Cardiac fibroblast (primary cell): Measurements from ENCODE around the gene PXT1.
A peak's percentile ranks its signal among the peaks of the same experiment; 100 is the strongest.

Experiments used
- DNase-seq, 2 donors: peaks; one replicate each; pipeline versions ENCODE4 v3.0.0 to v3.0.0-alpha.2; 2010; ENCODE audit warnings: low read depth in 2 of 2
- H3K4me3 ChIP-seq, 2 donors: replicated peaks in 1 of 2; 1 replicate in 1 of 2; 2 replicates in 1 of 2; pipeline ENCODE4 v1.5.1; 2011; ENCODE audit warnings: low read depth in 2 of 2, low read length in 2 of 2, mild to moderate bottlenecking in 2 of 2, moderate library complexity in 1 of 2
- TF ChIP-seq, protein P1 (sequence below): IDR thresholded peaks from one replicate; pipeline ENCODE4 v1.5.1; 2011; ENCODE audit warnings: low read depth, mild to moderate bottlenecking, low read length, inconsistent platforms

Gene PXT1

DNA sequence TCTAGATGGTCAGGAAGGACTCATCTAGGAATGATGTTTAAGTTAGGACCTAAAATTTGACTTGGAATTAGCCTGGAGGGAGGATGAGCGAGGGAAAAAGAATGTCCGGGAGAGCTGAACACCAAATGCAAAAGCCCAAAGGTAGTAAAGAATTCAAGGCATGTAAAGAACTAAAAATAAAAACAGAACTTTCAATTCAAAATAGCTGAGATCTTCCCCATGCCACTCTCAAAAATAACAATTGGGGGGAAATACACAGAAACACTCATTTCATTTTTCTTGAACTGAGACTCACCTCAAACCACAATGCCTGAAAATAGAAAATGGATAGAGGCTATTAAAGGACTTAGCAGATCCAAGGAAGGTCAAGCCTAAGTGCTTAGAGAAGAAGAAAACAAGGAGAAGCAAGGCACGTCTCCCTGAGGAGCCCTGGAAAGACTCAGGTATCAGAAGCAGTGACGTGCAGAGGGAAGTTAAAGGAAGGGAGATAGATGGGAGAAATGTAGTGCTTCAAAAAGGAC lies 10.4 kb downstream of the PXT1 start:
- TF ChIP-seq, protein P1, sequence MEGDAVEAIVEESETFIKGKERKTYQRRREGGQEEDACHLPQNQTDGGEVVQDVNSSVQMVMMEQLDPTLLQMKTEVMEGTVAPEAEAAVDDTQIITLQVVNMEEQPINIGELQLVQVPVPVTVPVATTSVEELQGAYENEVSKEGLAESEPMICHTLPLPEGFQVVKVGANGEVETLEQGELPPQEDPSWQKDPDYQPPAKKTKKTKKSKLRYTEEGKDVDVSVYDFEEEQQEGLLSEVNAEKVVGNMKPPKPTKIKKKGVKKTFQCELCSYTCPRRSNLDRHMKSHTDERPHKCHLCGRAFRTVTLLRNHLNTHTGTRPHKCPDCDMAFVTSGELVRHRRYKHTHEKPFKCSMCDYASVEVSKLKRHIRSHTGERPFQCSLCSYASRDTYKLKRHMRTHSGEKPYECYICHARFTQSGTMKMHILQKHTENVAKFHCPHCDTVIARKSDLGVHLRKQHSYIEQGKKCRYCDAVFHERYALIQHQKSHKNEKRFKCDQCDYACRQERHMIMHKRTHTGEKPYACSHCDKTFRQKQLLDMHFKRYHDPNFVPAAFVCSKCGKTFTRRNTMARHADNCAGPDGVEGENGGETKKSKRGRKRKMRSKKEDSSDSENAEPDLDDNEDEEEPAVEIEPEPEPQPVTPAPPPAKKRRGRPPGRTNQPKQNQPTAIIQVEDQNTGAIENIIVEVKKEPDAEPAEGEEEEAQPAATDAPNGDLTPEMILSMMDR: no peak
- DNase-seq: peak; percentile 35 to 58
- H3K4me3 ChIP-seq: no peak overlapping the region

DNA sequence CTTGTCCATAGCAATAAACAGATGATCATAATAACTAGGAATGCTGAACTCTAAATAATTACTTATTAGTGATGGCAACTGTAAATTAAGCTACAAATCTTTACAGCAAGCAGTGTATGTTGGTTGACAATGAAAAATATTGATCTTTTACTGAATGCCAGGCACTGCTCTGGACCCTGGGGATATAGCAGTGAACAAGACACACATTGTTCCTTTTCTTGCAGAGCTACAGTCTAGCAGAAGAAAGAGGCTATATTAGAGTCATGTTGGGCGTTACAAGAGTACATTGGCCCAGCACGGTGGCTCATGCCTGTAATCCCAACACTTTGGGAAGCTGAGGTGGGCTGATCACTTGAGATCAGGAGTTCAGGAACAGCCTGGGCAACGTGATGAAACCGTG lies 11.5 kb downstream of the PXT1 start:
- H3K4me3 ChIP-seq: no peak overlapping the region
- DNase-seq: no peak
- TF ChIP-seq, protein P1: no peak

DNA sequence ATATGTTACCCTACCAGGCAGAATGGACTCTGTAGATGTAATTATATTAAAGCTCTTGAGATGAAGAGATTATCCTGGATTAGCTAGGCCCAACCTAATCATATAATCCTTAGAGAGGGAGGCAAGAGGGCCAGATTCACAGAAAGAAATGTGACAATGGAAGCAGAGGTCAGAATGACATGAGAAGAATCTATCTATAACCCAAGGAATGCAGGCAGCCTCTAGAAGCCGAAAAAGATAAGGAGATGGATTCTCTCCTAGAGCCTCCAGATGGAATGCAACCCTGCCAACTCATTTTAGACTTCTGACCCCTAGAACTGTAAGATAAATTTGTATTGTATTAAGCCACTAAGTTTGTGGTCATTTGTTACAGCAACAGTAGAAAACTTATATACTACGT lies 12.3 kb downstream of the PXT1 start:
- no peak overlapping the region for H3K4me3 ChIP-seq
- TF ChIP-seq, protein P1: no peak
- DNase-seq: peak in 1 of 2 donors; percentile 61

DNA sequence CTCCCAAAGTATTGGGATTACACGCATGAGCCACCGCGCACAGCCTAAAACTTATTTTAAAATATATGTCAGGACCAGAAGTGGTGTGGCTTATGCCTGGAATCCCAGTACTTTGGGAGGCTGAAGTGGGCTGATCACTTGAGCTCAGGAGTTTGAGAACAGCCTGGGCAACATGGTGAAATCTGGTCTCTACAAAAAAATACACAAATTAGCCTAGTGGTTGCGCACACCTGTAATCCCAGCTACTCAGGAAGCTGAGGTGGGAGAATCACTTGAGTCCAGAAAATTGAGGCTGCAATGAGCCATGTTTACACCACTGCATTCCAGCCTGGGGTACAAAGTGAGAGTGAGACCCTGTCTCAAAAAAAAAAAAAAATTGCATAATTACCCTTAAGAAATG lies 13.7 kb downstream of the PXT1 start:
- peak in 1 of 2 donors; percentile 39 for DNase-seq
- TF ChIP-seq, protein P1: no peak

DNA sequence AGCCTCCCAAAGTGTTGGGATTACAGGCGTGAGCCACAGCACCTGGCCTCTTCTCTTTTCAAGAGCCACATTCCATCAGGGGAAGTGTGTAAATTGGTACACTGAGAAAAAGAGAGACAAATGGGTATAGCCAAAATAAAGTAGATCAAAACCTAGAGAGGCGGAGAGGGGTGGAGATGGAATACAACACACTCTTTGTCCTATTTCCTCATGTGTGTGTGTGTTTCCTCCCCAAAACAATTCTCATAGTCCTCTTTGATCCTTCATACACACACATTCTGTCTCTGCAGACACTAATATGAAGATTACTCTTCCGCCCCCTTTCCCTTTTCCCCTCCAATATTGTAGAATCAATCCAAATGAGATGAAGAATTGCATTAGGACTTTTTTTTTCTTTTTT lies 16.0 kb downstream of the PXT1 start:
- TF ChIP-seq, protein P1: no peak
- H3K4me3 ChIP-seq: no peak overlapping the region
- DNase-seq: no peak

More for the DNA sequence above, 13.7 kb downstream of the PXT1 start:
- H3K4me3 ChIP-seq: no peak overlapping the region

DNA sequence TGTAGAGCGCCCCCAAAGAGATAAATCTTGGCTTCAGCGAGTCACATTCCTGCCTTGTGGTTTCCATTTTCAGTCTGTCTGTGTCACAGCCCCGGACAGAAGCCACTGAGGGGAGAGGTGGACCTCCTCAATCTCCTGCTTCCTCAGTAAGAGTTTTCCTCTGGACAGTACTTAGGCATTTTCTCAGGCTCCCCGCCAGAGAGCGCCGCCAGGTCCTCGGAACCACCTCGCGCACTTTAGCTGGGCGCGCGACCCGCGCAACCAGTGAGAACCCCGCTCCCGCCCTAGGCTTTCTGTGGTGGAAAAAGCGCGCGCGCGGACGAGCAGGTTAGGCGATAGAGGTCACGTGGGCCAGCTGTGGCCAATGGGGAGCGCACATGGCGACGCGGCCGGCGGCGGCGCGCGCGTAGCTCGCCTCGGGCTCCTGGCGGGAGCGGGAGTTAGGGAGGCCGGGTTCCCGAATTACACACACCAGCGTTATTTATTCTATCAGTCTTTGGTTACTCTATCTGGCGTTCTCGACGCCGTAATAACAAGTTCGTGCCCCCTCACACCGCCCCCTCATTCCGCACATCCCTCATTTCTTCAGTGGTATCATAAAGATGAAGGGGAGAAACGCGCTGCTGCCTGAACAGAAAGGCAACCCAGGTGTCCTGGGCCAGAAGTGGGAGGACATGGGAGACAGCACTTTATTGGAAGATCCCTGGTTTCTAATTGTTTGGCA lies 19.4 kb downstream of the PXT1 start:
- DNase-seq: peak; percentile 98

More for the DNA sequence above, 19.4 kb downstream of the PXT1 start:
- peak overlapping the region; percentile 60 for H3K4me3 ChIP-seq
- TF ChIP-seq, protein P1: peak; percentile 63
